ENCODE measurements around the gene CPAMD8. TPM values are rescaled to one million over a fixed set of nuclear protein-coding genes. Genes with fewer than 3 reads are reported as not detected.

CPAMD8 gene
- total and polyA plus RNA-seq, 7 donors, result 0.60 to 14.4 (median 2.4) TPM

GRCh38 chr19:17073869-17074633, 47.4 kb upstream of the CPAMD8 start:
- intact Hi-C loops (cut with DNase I), result no loop called here

GRCh38 chr19:17070912-17071311, 44.3 kb upstream of the CPAMD8 start:
- no peak for DNase-seq
- Histone ChIP-seq H3K36me3 (peaks cover 0 to 20% (median 0%) of the 10 kb centered on the region in 4 donors), H3K4me1 (peaks cover 0 to 14% (median 9%) of the 10 kb centered on the region in 4 donors), H3K27ac (no peak overlapping the region), H3K27me3 (no peaks in the 10 kb centered on the region), H3K9me3 (no peaks in the 10 kb centered on the region), H3K4me3 (no peak overlapping the region)
- TF ChIP-seq EP300 (IDR thresholded peaks at IDR 0.05) (no peak), CTCF (IDR thresholded peaks at IDR 0.05) (no peak), POLR2AphosphoS5 (IDR thresholded peaks at IDR 0.05) (no peak), POLR2A (IDR thresholded peaks at IDR 0.05) (no peak)
- 72 to 86% methylated on average over 7 of the region's 7 CpGs for WGBS, 2 donors
- intact Hi-C loops (cut with DNase I), result no loop called here

More at GRCh38 chr19:17073869-17074633, 47.4 kb upstream of the CPAMD8 start:
- 28 to 46% methylated on average over 18 of the region's 18 CpGs for WGBS, 2 donors
- H3K36me3 ChIP-seq, result peaks cover 0 to 14% (median 0%) of the 10 kb centered on the region in 4 donors
- peaks cover 0 to 41% (median 35%) of the 10 kb centered on the region in 4 donors for H3K4me1 ChIP-seq
- no peak for DNase-seq
- peak overlapping the region in 3 of 4 donors; percentile 87 to 95 (median 90) for H3K27ac ChIP-seq
- TF ChIP-seq POLR2AphosphoS5 (IDR thresholded peaks at IDR 0.05), result no peak
- H3K27me3 ChIP-seq, result no peaks in the 10 kb centered on the region
- no peaks in the 10 kb centered on the region for H3K9me3 ChIP-seq
- H3K4me3 ChIP-seq, result peak overlapping the region; percentile 60 to 90 (median 76)

GRCh38 chr19:17070421-17070820, 43.8 kb upstream of the CPAMD8 start:
- H3K4me1 ChIP-seq, result peaks cover 0 to 14% (median 9%) of the 10 kb centered on the region in 4 donors
- intact Hi-C loops (cut with DNase I), result no loop called here
- no peaks in the 10 kb centered on the region for H3K9me3 ChIP-seq
- H3K4me3 ChIP-seq, result no peak overlapping the region
- H3K36me3 ChIP-seq, result peaks cover 0 to 20% (median 0%) of the 10 kb centered on the region in 4 donors
- DNase-seq, result no peak
- WGBS, 2 donors, result 92 to 95% methylated on average over 12 of the region's 12 CpGs
- no peak overlapping the region for H3K27ac ChIP-seq
- TF ChIP-seq POLR2A (IDR thresholded peaks at IDR 0.05) (no peak), EP300 (IDR thresholded peaks at IDR 0.05) (no peak), POLR2AphosphoS5 (IDR thresholded peaks at IDR 0.05) (no peak), CTCF (IDR thresholded peaks at IDR 0.05) (no peak)
- no peaks in the 10 kb centered on the region for H3K27me3 ChIP-seq

- H3K27ac ChIP-seq, result no peak overlapping the region
These were observed 42.6 kb upstream of the CPAMD8 start for GRCh38 chr19:17069193-17069592.

More at GRCh38 chr19:17069193-17069592, 42.6 kb upstream of the CPAMD8 start:
- H3K9me3 ChIP-seq, result no peaks in the 10 kb centered on the region
- 79 to 81% methylated on average over 9 of the region's 9 CpGs for WGBS, 2 donors
- H3K4me3 ChIP-seq, result no peak overlapping the region
- H3K27me3 ChIP-seq, result no peaks in the 10 kb centered on the region
- peaks cover 0 to 9% (median 3%) of the 10 kb centered on the region in 4 donors for H3K4me1 ChIP-seq
- TF ChIP-seq EP300 (IDR thresholded peaks at IDR 0.05), result no peak
- no peak for TF ChIP-seq CTCF (IDR thresholded peaks at IDR 0.05)
- no peak for TF ChIP-seq POLR2A (IDR thresholded peaks at IDR 0.05)
- no peak for TF ChIP-seq POLR2AphosphoS5 (IDR thresholded peaks at IDR 0.05)
- peaks cover 0 to 20% (median 0%) of the 10 kb centered on the region in 4 donors for H3K36me3 ChIP-seq
- intact Hi-C loops (cut with DNase I), result loop anchor here (5.0 kb wide), 1 partner anchor 38 kb away; no protein-coding TSS in a partner anchor
- DNase-seq, result no peak
